ENCODE results near the gene RELB.

Gene RELB

DNA sequence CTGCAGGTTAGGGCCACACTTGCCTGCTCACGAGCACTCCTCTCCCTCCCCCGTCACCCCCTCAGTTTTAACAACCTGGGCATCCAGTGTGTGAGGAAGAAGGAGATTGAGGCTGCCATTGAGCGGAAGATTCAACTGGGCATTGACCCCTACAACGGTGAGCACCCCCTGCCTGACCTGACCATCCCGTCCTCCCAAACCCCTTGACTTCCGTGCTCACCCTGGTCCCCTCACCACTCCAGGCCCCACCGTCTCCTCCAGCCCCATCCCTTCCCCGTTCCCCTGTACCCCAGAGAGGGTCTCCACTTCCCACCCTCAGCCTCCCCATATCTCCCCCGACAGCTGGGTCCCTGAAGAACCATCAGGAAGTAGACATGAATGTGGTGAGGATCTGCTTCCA is 24.0 kb downstream of the RELB start:
- DNase-seq = no peak

- DNase-seq = no peak
These were observed 26.1 kb downstream of the RELB start for GRCh38 chr19:45027371-45027770.

DNA sequence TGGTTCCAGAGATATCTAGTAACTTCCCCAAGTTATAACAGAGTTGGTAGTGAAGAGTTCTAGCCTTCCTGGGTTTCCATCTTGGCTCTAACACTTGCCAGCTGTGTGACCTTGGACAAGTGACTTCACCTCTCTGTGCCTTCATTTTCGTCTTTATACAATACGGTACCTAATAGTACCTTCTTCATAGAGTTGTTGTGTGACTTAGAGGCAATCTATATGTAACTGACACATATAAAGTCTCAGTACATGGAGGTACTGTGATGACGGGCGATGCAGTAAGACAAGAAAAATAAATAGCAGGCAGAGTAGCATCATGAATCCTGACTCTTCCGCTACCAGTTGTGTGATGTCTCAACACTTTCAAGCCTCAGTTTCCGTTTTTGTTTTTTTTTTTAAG is 29.6 kb downstream of the RELB start:
- DNase-seq = no peak

DNA sequence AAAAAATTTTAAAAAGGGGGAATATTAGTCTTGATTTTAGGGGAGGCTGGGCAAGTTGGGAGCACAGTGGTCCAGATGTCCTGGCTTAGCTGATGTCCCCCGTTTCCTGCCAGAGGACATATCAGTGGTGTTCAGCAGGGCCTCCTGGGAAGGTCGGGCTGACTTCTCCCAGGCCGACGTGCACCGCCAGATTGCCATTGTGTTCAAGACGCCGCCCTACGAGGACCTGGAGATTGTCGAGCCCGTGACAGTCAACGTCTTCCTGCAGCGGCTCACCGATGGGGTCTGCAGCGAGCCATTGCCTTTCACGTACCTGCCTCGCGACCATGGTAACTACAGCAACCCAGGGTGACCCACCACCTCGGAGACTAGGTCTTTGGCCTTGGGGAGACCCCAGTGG is 31.2 kb downstream of the RELB start:
- DNase-seq = no peak

DNA sequence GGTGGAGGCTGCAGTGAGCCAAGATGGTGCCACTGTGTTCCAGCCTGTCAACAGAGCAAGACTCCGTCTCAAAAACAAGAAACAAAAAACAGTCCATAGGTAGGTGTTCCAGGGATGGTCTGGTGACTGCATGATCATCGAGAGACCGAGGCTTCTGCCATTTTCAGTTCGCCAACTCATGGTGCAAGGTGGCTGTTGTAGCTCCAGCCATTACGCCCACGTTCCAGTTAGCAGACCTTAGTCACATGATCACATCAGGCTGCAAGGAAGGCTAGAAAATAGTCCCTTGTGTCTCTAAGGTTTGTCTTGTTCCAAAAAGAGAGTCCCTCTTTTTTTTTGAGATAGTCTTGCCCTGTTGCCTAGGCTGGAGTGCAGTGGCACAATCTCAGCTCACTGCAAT is 34.5 kb downstream of the RELB start:
- no peak for DNase-seq

DNA sequence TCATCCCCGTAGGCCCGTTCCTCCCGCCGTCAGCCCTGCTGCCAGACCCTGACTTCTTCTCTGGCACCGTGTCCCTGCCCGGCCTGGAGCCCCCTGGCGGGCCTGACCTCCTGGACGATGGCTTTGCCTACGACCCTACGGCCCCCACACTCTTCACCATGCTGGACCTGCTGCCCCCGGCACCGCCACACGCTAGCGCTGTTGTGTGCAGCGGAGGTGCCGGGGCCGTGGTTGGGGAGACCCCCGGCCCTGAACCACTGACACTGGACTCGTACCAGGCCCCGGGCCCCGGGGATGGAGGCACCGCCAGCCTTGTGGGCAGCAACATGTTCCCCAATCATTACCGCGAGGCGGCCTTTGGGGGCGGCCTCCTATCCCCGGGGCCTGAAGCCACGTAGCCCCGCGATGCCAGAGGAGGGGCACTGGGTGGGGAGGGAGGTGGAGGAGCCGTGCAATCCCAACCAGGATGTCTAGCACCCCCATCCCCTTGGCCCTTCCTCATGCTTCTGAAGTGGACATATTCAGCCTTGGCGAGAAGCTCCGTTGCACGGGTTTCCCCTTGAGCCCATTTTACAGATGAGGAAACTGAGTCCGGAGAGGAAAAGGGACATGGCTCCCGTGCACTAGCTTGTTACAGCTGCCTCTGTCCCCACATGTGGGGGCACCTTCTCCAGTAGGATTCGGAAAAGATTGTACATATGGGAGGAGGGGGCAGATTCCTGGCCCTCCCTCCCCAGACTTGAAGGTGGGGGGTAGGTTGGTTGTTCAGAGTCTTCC is 36.3 kb downstream of the RELB start:
- no peak for DNase-seq

DNA sequence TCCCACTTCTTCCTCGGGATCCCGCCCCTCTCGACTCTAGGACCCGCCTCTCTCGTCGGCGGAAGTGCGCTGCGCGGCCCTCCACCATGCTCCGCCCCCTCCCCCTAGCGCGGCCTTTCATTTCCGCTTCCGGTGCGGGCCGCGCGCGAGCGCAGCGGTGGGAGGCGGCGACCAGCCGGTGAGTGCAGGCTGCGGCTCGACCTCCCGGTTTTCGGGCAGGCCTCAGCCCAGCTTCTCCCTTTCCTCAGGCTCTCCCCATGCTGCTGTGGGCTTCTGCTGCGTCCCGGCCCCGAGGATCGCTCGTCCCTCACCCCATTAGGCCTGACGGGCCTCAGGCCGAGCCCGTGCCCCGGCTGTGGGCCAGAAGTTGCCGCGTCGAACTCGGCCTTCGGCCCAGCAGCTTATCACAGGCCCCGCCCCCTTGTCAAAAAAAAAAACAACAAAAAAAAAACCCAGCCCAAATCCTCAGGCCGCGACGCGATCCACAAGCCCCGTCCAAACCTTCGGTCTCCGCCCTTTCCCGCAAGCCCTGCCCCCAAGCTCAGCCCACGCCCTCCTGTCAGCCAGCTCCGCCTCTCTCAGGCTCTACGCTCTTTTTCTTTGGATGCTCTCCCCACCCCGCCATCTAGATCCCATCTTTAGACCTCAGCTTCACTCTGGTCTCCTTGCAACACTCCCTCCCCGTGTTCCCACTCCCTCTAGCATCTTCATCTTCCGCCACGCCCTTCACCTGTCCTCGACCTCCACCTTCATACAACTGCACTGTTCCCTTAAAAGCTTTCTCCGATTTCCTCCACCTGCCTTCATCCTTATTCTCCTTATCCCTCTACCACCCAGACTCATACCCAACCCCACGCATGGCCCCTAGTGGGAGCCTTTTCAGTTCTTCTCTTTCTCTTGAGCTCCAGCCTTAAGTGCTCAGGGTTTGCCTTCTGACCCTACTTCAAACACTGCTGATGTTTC is 37.9 kb downstream of the RELB start, which contains the start of gene CLASRP:
TSS of gene CLASRP (plus strand) at position 115 of the 963 bp plus-strand sequence. CDS start 1,168 bp downstream, outside the sequence.
- peak; percentile 61 for DNase-seq

DNA sequence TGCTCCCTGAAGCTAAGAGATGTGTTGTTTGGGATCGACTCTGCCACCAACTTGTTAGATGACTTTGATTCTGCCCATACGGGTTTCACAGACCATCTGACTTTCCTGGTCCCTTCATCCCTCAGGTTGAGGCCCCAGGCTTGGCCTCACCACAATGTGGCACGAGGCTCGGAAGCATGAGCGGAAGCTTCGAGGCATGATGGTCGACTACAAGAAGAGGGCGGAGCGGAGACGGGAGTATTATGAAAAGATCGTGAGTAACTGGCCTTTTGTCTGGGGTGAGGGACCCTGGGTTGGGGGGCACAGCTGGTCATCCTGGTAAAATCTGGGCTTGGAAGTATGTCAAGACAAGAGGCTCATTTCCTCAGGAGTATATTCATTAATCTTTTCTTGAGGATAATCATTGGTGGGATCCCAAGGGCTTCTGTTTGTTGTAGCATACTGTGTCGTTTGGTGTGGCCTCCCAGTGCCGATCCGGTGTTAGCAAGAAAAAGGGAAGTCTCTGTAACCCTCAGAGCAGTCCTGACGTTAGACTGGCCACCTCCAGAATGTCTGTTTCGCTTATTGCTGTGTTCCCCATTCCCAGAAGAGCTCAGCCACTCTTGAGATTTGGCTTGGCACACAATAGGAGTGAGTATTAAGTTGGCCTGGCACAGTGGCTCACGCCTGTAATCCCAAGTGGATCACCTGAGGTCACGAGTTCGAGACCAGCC is 39.0 kb downstream of the RELB start:
- no peak for DNase-seq

DNA sequence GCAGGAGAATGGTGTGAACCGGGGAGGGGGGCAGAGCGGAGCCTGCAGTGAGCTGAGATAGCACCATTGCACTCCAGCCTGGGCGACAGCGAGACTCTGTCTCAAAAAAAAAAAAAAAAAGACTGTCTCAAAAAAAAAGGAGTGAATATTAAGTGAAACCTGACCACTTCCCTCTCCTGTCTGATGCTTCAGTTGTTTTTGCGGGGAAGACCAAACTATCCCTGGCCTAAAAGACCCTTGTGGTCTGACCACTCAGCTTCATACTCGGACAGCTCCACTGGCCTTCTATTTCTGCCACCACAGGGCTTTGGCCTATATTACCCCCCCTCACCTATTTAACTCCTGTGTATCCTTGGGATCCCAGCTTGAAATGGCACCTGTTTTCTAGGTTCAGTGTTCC is 39.9 kb downstream of the RELB start:
- no peak for DNase-seq

DNA sequence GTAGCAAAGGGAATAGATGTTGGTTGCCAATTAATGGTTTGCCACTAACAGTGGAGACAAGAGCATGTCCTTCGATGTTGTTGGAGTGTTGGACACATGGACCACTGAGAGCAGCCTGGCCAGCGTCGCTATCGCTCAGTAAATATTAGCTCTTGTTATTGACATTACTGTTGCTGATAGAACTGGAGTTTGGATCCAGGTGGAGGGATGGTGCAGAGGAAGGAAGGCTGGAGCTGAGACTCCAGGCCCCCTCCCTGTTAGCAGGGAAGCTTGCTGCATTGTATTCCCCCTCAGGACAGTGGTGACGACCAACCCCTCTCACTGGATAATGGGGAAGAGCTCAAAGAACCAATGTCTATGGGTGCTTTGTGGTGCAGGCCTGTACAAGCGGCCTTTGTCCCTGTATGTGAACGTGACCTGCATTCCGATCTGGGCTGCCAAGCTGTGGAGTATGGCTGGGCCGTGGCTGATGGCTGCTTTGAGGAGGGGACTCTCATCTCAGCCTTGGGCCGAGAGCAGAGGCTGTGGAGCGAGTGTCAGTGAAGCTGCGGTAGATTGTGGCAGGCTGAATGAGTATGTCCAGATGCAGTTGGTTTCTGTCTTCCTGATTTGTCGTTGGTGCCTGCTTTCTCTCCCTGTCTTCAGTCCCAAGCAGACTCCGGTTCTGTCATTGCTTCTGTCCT is 44.5 kb downstream of the RELB start:
- DNase-seq = no peak

- no peak for DNase-seq
These were observed 45.1 kb downstream of the RELB start for GRCh38 chr19:45046355-45046754.

DNA sequence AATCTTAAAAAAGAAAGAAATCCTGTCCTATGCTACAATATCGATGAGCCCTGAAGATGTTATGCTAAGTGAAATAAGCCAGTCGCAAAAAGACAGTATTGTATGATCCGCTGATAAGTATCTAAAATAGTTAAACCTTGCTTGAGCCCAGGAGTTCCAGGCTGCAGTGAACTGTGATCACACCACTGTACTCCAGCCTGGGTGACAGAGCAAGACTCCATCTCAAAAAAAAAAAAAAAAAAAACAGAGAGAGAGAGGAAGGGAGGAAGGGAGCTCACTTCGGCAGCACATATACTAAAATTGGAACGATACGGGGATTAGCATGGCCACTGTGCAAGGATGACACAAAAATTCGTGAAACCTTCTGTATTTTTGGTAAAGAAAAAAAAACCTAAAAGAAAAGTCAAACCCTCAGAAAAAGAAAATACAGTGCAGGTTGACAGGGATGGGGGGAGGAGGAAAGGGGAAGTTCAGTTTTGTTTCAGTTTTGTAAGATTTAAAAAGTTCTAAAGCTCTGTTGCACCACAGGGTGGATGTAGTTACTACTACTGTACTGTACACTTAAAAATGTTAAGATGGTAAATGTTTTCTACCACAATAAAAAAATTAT is 46.0 kb downstream of the RELB start:
- DNase-seq = no peak

DNA sequence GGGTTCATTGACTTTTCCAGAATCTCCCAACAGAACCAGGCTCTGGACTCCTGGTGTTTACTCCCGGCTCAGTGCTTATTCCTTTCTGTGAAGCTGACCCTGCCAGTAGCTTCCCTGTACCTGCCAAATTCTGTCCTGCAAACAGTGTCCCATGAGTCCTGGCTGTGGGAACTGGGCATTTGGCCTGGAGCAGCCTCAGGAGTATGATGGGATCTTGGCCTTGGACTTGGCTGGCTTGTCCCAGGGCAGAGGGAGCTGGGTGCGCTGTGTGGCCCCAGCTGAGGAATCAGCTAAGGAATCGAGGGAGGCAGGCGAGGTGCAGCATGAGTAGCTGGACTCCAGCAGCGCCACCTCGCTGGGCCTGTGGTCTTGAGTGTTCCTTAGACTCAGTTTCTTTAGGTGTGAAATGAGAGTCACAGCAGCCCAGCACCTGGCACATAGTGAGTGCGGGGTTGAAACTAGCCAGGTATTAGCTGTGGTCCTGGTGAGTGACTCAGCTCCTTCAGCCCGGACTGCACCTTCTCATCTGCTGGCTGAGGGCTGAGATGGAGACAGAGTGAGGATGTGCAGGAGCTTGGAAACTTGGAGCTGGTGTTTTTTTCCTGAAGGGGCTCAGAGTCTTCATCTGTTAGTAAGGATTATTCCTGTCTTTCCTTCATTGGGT is 47.9 kb downstream of the RELB start:
- no peak for DNase-seq

DNA sequence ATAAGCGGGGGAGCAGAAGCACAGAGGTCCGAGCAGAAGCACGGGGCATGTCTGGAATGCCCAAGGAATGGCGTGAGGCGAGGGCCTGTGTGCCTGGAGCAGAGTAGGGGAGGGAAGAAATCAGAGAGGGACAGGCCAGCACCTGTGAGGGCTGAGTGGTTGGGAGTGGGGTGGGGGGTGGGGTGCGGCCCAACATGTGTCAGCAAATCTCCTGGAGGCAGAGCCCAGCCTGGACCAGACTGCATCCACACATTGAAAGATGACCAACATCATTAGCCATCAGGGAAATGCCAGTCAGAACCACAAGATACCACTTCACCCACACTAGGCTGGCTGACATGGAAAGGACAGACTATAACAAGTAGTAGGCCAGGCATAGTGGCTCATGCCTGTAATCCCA is 48.8 kb downstream of the RELB start:
- DNase-seq = no peak

DNA sequence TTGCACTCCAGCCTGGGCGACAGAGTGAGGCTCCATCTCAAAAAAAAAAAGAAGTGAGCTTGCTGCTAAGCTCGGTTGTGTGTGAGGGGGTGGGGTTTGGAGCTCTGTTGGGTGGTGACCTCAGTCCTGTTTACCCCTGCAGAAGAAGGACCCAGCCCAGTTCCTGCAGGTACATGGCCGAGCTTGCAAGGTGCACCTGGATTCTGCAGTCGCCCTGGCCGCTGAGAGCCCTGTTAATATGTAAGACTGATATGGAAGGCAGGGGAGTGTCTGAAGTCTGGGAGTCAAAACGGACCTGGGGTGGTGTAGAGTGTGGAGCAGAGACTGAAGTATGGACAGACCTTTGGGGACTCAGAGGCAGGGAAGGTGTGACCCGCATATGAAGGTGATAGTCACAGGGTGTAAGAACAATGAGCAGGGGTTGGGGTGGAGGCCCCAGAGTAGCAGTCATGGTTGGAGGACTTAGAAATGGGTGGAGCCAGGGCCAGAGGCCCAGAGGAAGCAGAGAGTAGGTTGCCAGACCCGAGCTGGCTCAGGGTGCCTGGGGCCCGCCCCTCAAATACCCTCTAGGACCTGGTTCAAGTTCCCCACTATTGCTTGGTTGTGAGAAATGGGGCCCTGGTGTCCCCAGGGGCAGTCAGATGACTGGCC is 50.8 kb downstream of the RELB start:
- no peak for DNase-seq

DNA sequence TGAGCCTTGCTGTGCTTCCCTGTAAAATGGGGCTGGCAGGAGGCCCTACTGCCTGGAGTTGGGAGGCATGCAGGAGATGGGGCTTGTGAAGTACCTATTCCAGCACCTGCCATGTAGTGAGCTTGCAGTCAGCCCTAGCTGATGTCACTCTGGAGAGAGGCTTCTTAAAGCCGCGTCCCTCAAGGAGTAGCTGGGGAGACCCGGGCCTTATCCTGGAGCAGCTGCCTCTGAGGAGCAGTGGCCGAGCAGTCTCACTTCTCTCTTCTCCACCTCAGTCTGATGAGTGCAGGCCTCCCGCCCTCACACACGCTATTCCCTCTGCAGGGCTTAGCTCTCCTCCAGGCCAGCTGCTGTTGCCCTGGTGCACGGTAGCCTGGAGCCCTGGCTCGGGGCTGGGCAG is 55.6 kb downstream of the RELB start:
- no peak for DNase-seq

DNA sequence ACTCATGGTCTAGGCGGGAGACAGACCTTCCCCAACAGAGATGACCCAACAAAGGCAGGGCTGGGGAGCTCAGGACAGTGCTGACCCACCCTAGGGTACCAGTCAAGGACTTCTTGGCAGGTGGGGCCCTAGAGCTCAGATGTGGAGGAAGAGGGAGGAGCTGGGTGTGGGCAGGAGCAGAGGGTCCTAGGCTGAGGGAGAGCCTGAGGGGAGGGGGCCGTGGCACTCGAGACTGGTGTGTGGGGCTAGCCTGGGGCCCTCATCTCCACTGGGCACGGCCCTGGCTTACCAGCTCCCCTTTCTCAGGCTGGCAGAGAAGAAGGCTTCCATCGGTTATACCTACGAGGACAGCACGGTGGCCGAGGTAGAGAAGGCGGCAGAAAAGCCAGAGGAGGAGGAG is 56.2 kb downstream of the RELB start:
- no peak for DNase-seq

DNA sequence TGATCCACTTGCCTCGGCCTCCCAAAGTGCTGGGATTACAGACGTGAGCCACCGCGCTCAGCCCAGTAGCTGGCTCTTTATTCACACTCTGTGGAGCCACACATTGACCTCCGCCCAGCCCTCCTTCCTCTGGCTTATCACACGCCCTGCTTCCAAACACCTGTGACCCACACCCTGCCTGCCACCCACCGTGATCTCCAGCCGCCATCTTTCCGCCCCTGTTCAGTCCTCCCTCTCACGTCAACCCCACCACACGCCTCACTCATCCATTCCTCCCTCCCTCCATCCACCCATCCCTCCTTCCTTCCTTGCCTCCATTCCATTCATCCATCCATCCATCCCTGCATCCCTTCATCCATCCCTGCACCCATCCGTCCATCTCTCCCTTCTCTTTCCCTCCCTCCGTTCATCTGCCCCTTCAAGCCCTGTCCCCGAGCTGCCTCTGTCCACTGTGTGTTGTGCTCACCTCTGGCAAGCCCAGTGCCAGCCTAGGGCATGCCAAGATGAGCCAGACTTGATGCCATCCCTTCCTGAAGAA is 57.4 kb downstream of the RELB start:
- no peak for DNase-seq

DNA sequence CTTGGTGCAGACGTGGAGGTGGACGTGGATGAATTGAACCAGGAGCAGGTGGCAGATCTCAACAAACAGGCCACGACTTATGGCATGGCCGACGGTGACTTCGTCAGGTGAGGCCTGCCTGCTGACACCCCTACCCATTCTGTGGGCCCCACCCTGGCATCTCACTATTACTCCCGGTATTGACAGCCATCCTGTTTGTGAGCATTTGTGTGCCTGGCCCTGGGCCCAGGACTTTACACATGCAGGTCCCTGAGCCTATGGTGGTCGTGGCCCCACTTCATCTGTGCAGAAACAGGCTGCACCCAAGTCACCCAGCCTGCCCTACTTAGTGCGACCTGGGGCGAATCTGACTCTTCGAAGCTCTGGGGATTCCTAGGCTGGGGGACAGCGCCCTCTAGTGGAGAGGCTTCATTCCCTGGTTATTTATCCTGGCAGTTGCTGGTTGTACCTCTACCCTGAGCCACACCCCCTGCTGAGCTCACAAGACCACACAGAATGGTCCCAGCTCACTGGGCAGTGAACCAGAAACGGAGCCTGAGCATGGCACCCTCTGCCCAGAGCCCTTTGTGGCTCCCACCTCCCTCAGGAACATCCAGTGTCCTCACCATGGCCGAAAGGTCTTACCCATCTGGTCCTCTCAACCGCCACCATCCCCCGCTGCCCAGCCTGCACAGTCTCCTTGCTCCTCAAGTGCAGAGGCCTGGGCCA is 58.1 kb downstream of the RELB start:
- DNase-seq = no peak

GRCh38 chr19:45061965-45062364 is 60.7 kb downstream of the RELB start:
- DNase-seq = no peak

Measured in GOT3 (cell line).